HUES64 (cell line): ENCODE results near the gene HORMAD2.
"Not testable (repeated sequence)": the region's sequence is repeated elsewhere in the genome, so short reads cannot be mapped to it uniquely, and the experiment has no call there.

Source experiments
- H3K27ac ChIP-seq: 2 replicates; pipeline ENCODE4 v1.7.0; 2013; ENCODE audit warnings: low read depth, low read length, inconsistent platforms
- H3K27me3 ChIP-seq: 2 replicates; pipeline ENCODE4 v1.6.1; 2013; ENCODE audit warnings: mild to moderate bottlenecking, low read length; ENCODE audit not compliant: insufficient read depth
- H3K36me3 ChIP-seq: 2 replicates; pipeline ENCODE4 v1.6.1; 2013; ENCODE audit warnings: mild to moderate bottlenecking, low read length; ENCODE audit not compliant: insufficient read depth
- H3K4me1 ChIP-seq: 2 replicates; pipeline ENCODE4 v1.6.1; 2013; ENCODE audit warnings: mild to moderate bottlenecking, low read length, moderate library complexity; ENCODE audit not compliant: insufficient read depth
- H3K4me3 ChIP-seq: 2 replicates; pipeline ENCODE4 v1.5.1; 2013; ENCODE audit warnings: mild to moderate bottlenecking, low read length, moderate library complexity
- H3K9ac ChIP-seq: 2 replicates; pipeline ENCODE4 v1.6.1; 2013; ENCODE audit warnings: mild to moderate bottlenecking, low read depth, low read length
- H3K9me3 ChIP-seq: 2 replicates; pipeline ENCODE4 v1.6.1; 2013; ENCODE audit warnings: low read depth, low read length; ENCODE audit not compliant: insufficient read depth
- WGBS: fragments of 150-250, 120-280 bp; methylation state at CpG from one replicate; pipeline ENCODE4 v1.1.7; 2013; ENCODE audit warnings: missing lambda C conversion rate; 5-methylcytosine and 5-hydroxymethylcytosine counted together

Gene HORMAD2

DNA sequence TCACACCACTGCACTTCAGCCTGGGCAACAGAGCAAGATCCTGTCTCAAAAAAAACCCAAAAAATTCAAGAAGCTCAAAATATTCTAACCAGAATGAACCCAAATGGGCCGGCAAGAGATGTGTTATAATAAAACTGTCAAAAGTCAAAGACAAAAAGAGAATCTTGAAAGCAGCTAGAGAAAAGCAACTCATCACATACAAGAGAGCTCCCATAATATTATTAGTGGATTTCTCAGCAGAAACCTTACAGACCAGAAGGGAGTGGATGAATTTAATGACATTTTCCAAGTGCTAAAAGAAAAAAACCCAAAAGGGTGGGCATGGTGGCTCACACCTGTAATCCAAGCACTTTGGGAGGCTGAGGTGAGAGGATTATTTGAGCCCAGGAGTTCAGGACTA is 22.9 kb upstream of the HORMAD2 start:
- no peaks in the 10 kb centered on the region for H3K27me3 ChIP-seq
- WGBS: no CpG with 5 or more reads among the region's 1 CpG
- no peak overlapping the region for H3K27ac ChIP-seq
- no peaks in the 10 kb centered on the region for H3K4me1 ChIP-seq
- peaks cover 6% of the 10 kb centered on the region; the same call in 1 of the 2 replicates for H3K9me3 ChIP-seq
- H3K9ac ChIP-seq: no peak overlapping the region
- no peak overlapping the region for H3K4me3 ChIP-seq
- H3K36me3 ChIP-seq: no peaks in the 10 kb centered on the region

- H3K9me3 ChIP-seq, H3K36me3 ChIP-seq, H3K27ac ChIP-seq, H3K4me1 ChIP-seq, H3K4me3 ChIP-seq, H3K9ac ChIP-seq, H3K27me3 ChIP-seq: not testable (repeated sequence)
- 97% methylated on average over 10 of the region's 22 CpGs for WGBS
These were observed 20.8 kb upstream of the HORMAD2 start for GRCh38 chr22:30059346-30060020.

- 94% methylated on average over 6 of the region's 6 CpGs for WGBS
These were observed 19.2 kb upstream of the HORMAD2 start for GRCh38 chr22:30061094-30061493.

DNA sequence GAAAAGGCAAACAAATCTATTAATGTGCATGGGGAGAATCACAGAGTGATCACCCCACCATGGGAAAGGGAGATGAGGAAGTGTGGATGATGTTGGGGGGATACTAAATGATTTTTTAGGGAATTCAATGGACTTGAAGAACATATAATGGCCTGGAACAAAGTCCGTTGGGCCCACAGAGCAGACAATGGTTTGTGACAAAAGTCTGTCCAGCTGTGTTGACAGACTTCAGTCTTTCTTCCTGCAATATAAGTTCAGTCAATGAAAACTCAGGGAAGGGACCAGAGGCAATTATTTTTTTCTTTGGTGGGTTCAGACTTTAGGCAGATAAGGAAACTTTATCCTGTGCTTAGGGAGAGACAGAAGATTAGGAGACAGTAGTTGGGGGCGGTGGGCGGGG is 18.0 kb upstream of the HORMAD2 start:
- H3K9ac ChIP-seq: no peak overlapping the region
- WGBS: 87% methylated on average over 3 of the region's 3 CpGs
- no peaks in the 10 kb centered on the region for H3K36me3 ChIP-seq
- no peak overlapping the region for H3K27ac ChIP-seq
- no peak overlapping the region for H3K4me3 ChIP-seq
- peaks cover 15% of the 10 kb centered on the region; the same call in 1 of the 2 replicates for H3K9me3 ChIP-seq
- H3K27me3 ChIP-seq: no peaks in the 10 kb centered on the region
- H3K4me1 ChIP-seq: no peaks in the 10 kb centered on the region

More at GRCh38 chr22:30061094-30061493, 19.2 kb upstream of the HORMAD2 start:
- H3K4me1 ChIP-seq, H3K27ac ChIP-seq, H3K9ac ChIP-seq, H3K4me3 ChIP-seq, H3K27me3 ChIP-seq, H3K36me3 ChIP-seq: not testable (repeated sequence)
- peaks cover 15% of the 10 kb centered on the region; the same call in 1 of the 2 replicates for H3K9me3 ChIP-seq

GRCh38 chr22:30062950-30063349 is 17.3 kb upstream of the HORMAD2 start:
- H3K4me1 ChIP-seq: no peaks in the 10 kb centered on the region
- H3K9me3 ChIP-seq: peaks cover 15% of the 10 kb centered on the region; the same call in 1 of the 2 replicates
- no peak overlapping the region for H3K27ac ChIP-seq
- no peaks in the 10 kb centered on the region for H3K27me3 ChIP-seq
- no peak overlapping the region for H3K4me3 ChIP-seq
- H3K36me3 ChIP-seq: no peaks in the 10 kb centered on the region
- H3K9ac ChIP-seq: no peak overlapping the region
- 95% methylated on average over 1 of the region's 1 CpG for WGBS

DNA sequence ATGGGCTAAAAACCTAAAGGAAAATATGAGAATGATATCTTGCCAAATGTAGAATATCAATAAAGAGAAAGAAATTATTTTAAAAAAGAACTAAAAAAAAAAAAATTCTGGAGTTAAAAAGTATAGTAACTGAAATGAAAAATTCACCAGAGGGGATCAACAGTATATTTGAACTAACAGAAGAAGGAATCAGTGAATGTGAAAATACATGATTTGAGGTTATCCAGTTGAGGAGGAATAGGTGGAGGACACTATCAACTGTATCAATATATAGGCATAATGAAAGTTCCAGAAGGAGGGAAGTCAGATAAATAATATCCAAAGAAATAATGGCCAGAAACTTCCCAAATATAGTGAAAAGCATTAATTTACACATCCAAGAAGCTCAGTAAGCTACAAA is 16.1 kb upstream of the HORMAD2 start:
- no peaks in the 10 kb centered on the region for H3K36me3 ChIP-seq
- peaks cover 12% of the 10 kb centered on the region; the same call in 1 of the 2 replicates for H3K9me3 ChIP-seq
- H3K4me3 ChIP-seq: no peak overlapping the region
- no peak overlapping the region for H3K9ac ChIP-seq
- no peak overlapping the region for H3K27ac ChIP-seq
- no peaks in the 10 kb centered on the region for H3K27me3 ChIP-seq
- no peaks in the 10 kb centered on the region for H3K4me1 ChIP-seq

DNA sequence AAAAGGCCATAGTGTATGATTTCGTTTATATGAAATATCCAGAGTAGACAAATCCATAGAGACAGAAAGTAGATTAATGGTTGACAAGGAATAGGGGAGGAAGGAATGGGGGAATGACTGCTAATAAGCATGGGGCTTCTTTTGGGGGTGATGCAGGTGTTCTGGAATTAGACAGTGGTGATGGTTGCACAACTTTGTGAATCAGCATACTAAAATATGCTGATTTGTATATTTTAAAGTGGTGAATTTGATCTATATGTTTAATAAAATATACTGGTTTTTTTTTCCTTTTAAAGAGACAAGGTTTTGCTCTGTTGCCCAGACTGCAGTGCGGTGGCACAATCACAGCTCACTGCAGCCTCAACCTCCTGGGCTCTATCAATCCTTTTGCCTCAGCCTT is 6.5 kb upstream of the HORMAD2 start:
- Histone ChIP-seq H3K9me3 (no peaks in the 10 kb centered on the region; the same call in 1 of the 2 replicates), H3K4me3 (no peak overlapping the region), H3K36me3 (no peaks in the 10 kb centered on the region), H3K27me3 (peaks cover 2% of the 10 kb centered on the region; the same call in 1 of the 2 replicates), H3K27ac (no peak overlapping the region), H3K9ac (no peak overlapping the region), H3K4me1 (no peaks in the 10 kb centered on the region)
- WGBS: 86% methylated on average over 2 of the region's 2 CpGs

GRCh38 chr22:30074147-30074546 is 6.1 kb upstream of the HORMAD2 start:
- peaks cover 2% of the 10 kb centered on the region; the same call in 1 of the 2 replicates for H3K27me3 ChIP-seq
- H3K9me3 ChIP-seq: no peaks in the 10 kb centered on the region; the same call in 1 of the 2 replicates
- no peak overlapping the region for H3K27ac ChIP-seq
- H3K36me3 ChIP-seq: no peaks in the 10 kb centered on the region
- H3K9ac ChIP-seq: no peak overlapping the region
- no peak overlapping the region for H3K4me3 ChIP-seq
- 83% methylated on average over 3 of the region's 3 CpGs for WGBS
- no peaks in the 10 kb centered on the region for H3K4me1 ChIP-seq

DNA sequence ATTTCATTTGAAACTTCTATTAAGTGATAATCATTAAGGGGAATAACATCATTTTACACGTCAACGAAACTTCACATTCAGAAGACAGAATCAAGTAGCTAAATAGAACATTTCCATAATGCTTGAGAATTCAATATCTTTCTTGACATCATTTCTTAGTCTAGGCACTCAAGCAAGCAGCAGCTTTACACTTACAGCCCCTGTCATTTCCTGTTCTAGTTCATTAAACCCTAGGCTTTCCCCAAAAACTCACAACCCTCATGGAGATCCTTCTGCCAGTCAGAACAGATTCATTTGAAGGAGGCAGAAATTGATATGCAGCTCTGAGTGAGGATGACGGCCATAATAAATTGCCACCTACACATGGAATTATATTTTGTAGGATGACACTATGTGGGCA is 5.3 kb upstream of the HORMAD2 start:
- Histone ChIP-seq H3K27ac (no peak overlapping the region), H3K4me3 (no peak overlapping the region), H3K36me3 (no peaks in the 10 kb centered on the region), H3K4me1 (no peaks in the 10 kb centered on the region), H3K9ac (no peak overlapping the region), H3K9me3 (no peaks in the 10 kb centered on the region; the same call in 1 of the 2 replicates), H3K27me3 (peaks cover 2% of the 10 kb centered on the region; the same call in 1 of the 2 replicates)
- whole genome bisulfite sequencing: 95% methylated on average over 2 of the region's 3 CpGs

GRCh38 chr22:30077279-30077880 is 2.9 kb upstream of the HORMAD2 start:
- H3K27me3 ChIP-seq: peaks cover 2% of the 10 kb centered on the region; the same call in 1 of the 2 replicates
- peaks cover 3% of the 10 kb centered on the region; the same call in 1 of the 2 replicates for H3K4me1 ChIP-seq
- no peak overlapping the region for H3K27ac ChIP-seq
- WGBS: 92% methylated on average over 2 of the region's 3 CpGs
- H3K4me3 ChIP-seq: no peak overlapping the region
- H3K36me3 ChIP-seq: no peaks in the 10 kb centered on the region
- H3K9me3 ChIP-seq: no peaks in the 10 kb centered on the region
- H3K9ac ChIP-seq: no peak overlapping the region

- Histone ChIP-seq H3K36me3 (no peaks in the 10 kb centered on the region), H3K9ac (no peak overlapping the region), H3K4me1 (peaks cover 3% of the 10 kb centered on the region; the same call in 1 of the 2 replicates), H3K27me3 (peaks cover 2% of the 10 kb centered on the region; the same call in 1 of the 2 replicates), H3K4me3 (no peak overlapping the region), H3K9me3 (no peaks in the 10 kb centered on the region), H3K27ac (no peak overlapping the region)
- 86% methylated on average over 9 of the region's 10 CpGs for WGBS
These were observed 1.6 kb upstream of the HORMAD2 start for GRCh38 chr22:30078320-30079311.
